HG03469 (cell line): ENCODE measurements around the gene NELFB.
"Not testable (repeated sequence)": the region's sequence is repeated elsewhere in the genome, so short reads cannot be mapped to it uniquely, and the experiment has no call there.

Experiments used
- ATAC-seq: cut with Tn5 transposase; IDR thresholded peaks from one replicate; pipeline ENCODE4 v1.9.1; 2021; ENCODE audit warnings: mild to moderate bottlenecking, moderate library complexity, moderate number of reproducible peaks; ENCODE audit not compliant: unreplicated experiment

NELFB gene

GRCh38 chr9:137245450-137246421 lies 9.4 kb upstream of the NELFB start:
- ATAC-seq: no peak

GRCh38 chr9:137247135-137247915 lies 7.8 kb upstream of the NELFB start:
- no peak for ATAC-seq

GRCh38 chr9:137247916-137248175 lies 7.3 kb upstream of the NELFB start:
- ATAC-seq: no peak

GRCh38 chr9:137250329-137251193 lies 4.6 kb upstream of the NELFB start:
- ATAC-seq: no peak

- no peak for ATAC-seq
Observed at GRCh38 chr9:137251194-137251461, 4.0 kb upstream of the NELFB start, which contains the start of gene STPG3. TSS of gene STPG3 (plus strand) at chr9:137251286. CDS start at chr9:137251287, 1 bp downstream.

GRCh38 chr9:137251490-137252268 lies 3.4 kb upstream of the NELFB start:
- ATAC-seq: no peak

GRCh38 chr9:137252555-137253506 lies 2.3 kb upstream of the NELFB start:
- no peak for ATAC-seq

- ATAC-seq: no peak
Observed at GRCh38 chr9:137253717-137254623, 1.2 kb upstream of the NELFB start.

- peak; percentile 31 for ATAC-seq
Observed at GRCh38 chr9:137255448-137256114, 454 bp downstream of the NELFB start.

GRCh38 chr9:137256362-137256761 lies 1.2 kb downstream of the NELFB start:
- ATAC-seq: no peak

- no peak for ATAC-seq
Observed at GRCh38 chr9:137256856-137257255, 1.7 kb downstream of the NELFB start.

GRCh38 chr9:137262173-137262908 lies 7.2 kb downstream of the NELFB start:
- ATAC-seq: not testable (repeated sequence)

- no peak for ATAC-seq
Observed at GRCh38 chr9:137262909-137263285, 7.8 kb downstream of the NELFB start.

GRCh38 chr9:137263506-137263905 lies 8.4 kb downstream of the NELFB start:
- no peak for ATAC-seq

GRCh38 chr9:137264067-137264466 lies 8.9 kb downstream of the NELFB start:
- ATAC-seq: no peak

- ATAC-seq: no peak
Observed at GRCh38 chr9:137265496-137266161, 10.5 kb downstream of the NELFB start.

GRCh38 chr9:137266162-137266527 lies 11.0 kb downstream of the NELFB start:
- no peak for ATAC-seq
